K562 (cell line): ENCODE measurements around the gene PRR15L. TPM values are rescaled to one million over a fixed set of nuclear protein-coding genes. Genes with fewer than 3 reads are reported as not detected.

Source experiments
- ATAC-seq: fragments of 200-7000 bp; cut with Tn5 transposase; 3 replicates; pipeline ENCODE4 v1.9.1; 2020; ENCODE audit warnings: moderate library complexity
- BruUV-seq: library from RNA; stranded (reverse); fragments of 400-500 nt; replicated peaks from 2 replicates; lab custom pipeline; 2021; lab: Mats Ljungman, UMichigan
- CTCF ChIA-PET: fragments of 300-600 bp; formaldehyde crosslinking; extraction: SDS; loops from one replicate; lab custom pipeline; 2021; ENCODE audit warnings: low intra/inter-chr PET ratio; lab: Yijun Ruan, JAX
- POLR2A ChIA-PET: fragments of 300-600, 350-650 bp; sonication (Branson Sonifier 250); formaldehyde crosslinking; extraction: SDS; loops from one replicate; lab custom pipeline; 2021; ENCODE audit warnings: antibody characterized with exemption, inconsistent platforms; lab: Yijun Ruan, JAX
- DNase-seq, 4 experiments: peaks; one replicate each; pipeline versions ENCODE4 v3.0.0 to v3.0.0-alpha.2; 2011 to 2018; ENCODE audit warnings: low spot score in 3 of 4, mixed read lengths in 3 of 4; ENCODE audit errors: extremely low read depth in 1 of 4
- FAIRE-seq: peaks from 2 replicates; lab custom pipeline; 2011; peaks lifted over from hg19 to GRCh38; lab: Jason Lieb, UNC
- H2AFZ ChIP-seq: 2 replicates; pipeline ENCODE4 v1.6.0; 2011; ENCODE audit warnings: low read depth, low read length, control low read depth, inconsistent platforms
- H3K27ac ChIP-seq: fragments of 200-600 bp; 3 replicates; pipeline ENCODE4 v1.8.0; 2011; ENCODE audit warnings: low read depth, mild to moderate bottlenecking, control low read depth, inconsistent platforms, low read length, moderate library complexity, mixed read lengths; ENCODE audit errors: extremely low read depth
- H3K27me3 ChIP-seq, 2 experiments: fragments of 300-600 bp in 1 of 2; 2 replicates in 1 of 2; 3 replicates in 1 of 2; pipeline versions ENCODE4 v1.6.0 to v1.8.0; 2011; ENCODE audit warnings: inconsistent platforms in 2 of 2, low read length in 2 of 2, mild to moderate bottlenecking in 1 of 2, mixed read lengths in 1 of 2, moderate library complexity in 1 of 2; ENCODE audit not compliant: control insufficient read depth in 2 of 2, insufficient read depth in 2 of 2
- H3K36me3 ChIP-seq: fragments of 300-600 bp; 3 replicates; pipeline ENCODE4 v1.8.0; 2011; ENCODE audit warnings: mild to moderate bottlenecking, low read length, inconsistent platforms; ENCODE audit not compliant: control insufficient read depth, insufficient read depth
- H3K4me1 ChIP-seq, 2 experiments: fragments of 200-600 bp in 1 of 2; replicated peaks in 1 of 2; 2 replicates in 1 of 2; 3 replicates in 1 of 2; pipeline versions ENCODE4 v1.5.1 to v1.8.0; 2011; ENCODE audit warnings: inconsistent platforms in 2 of 2, low read length in 2 of 2, mild to moderate bottlenecking in 1 of 2, mixed read lengths in 1 of 2, moderate library complexity in 1 of 2; ENCODE audit not compliant: control insufficient read depth in 2 of 2, insufficient read depth in 2 of 2
- H3K4me2 ChIP-seq: 2 replicates; pipeline ENCODE4 v1.6.1; 2011; ENCODE audit warnings: low read length, control low read depth, inconsistent platforms, mixed read lengths; ENCODE audit not compliant: insufficient read depth
- H3K4me3 ChIP-seq: fragments of 200-600 bp; sonication (generic), shearing (Covaris generic); 2 replicates; pipeline ENCODE4 v1.5.1; 2016; ENCODE audit warnings: control low read depth, inconsistent platforms
- H3K79me2 ChIP-seq: fragments of 200-600 bp; 3 replicates; pipeline ENCODE4 v1.8.0; 2011; ENCODE audit warnings: low read length, inconsistent platforms; ENCODE audit not compliant: control insufficient read depth, insufficient read depth
- H3K9ac ChIP-seq, 2 experiments: 2 replicates each; pipeline versions ENCODE4 v1.6.0 to v1.6.1; 2011; ENCODE audit warnings: low read depth in 2 of 2, low read length in 2 of 2, control low read depth in 1 of 2, inconsistent platforms in 1 of 2, mild to moderate bottlenecking in 1 of 2, mixed read lengths in 1 of 2; ENCODE audit not compliant: insufficient read depth in 1 of 2
- H3K9me1 ChIP-seq: one replicate; pipeline ENCODE4 v1.6.0; 2011; ENCODE audit warnings: inconsistent platforms, mild to moderate bottlenecking, low read length, moderate library complexity; ENCODE audit not compliant: control insufficient read depth, insufficient read depth
- H3K9me3 ChIP-seq: replicated peaks from 2 replicates; pipeline ENCODE4 v1.5.1; 2011; ENCODE audit warnings: low read depth, low read length, inconsistent platforms; ENCODE audit not compliant: control insufficient read depth, insufficient read depth
- H4K20me1 ChIP-seq: replicated peaks from 2 replicates; pipeline ENCODE4 v1.6.1; 2011; ENCODE audit warnings: low read length, inconsistent platforms, mixed read lengths; ENCODE audit not compliant: control insufficient read depth, insufficient read depth
- CHD1 ChIP-seq: fragments of 200-600 bp; sonication (generic); IDR thresholded peaks from one replicate; pipeline ENCODE4 v1.6.1; 2012; ENCODE audit warnings: mild to moderate bottlenecking, moderate library complexity, low read length, inconsistent platforms
- EGR1 ChIP-seq: fragments of 450-650 bp; conservative IDR thresholded peaks from 2 replicates; pipeline ENCODE4 v1.6.1; 2017; ENCODE audit warnings: mild to moderate bottlenecking
- KDM1A ChIP-seq, 2 experiments: fragments of 450-650 bp; IDR thresholded peaks; 2 replicates each; pipeline ENCODE4 v1.6.1; 2016; ENCODE audit warnings: mild to moderate bottlenecking in 2 of 2
- MEIS2 ChIP-seq: fragments of 450-650 bp; IDR thresholded peaks from 2 replicates; pipeline ENCODE4 v1.6.1; 2014; ENCODE audit warnings: mild to moderate bottlenecking; ENCODE audit not compliant: partially characterized antibody
- PBX2 ChIP-seq, 2 experiments: IDR thresholded peaks in 1 of 2; conservative IDR thresholded peaks in 1 of 2; 2 replicates each; pipeline ENCODE4 v1.6.1; 2016; ENCODE audit warnings: low read depth in 2 of 2, mild to moderate bottlenecking in 1 of 2, missing compliant biosample characterization in 1 of 2, missing genetic modification characterization in 1 of 2, moderate library complexity in 1 of 2
- PKNOX1 ChIP-seq: fragments of 450-650 bp; IDR thresholded peaks from 2 replicates; pipeline ENCODE4 v1.6.1; 2016
- RCOR1 ChIP-seq, 2 experiments: IDR thresholded peaks; 2 replicates each; pipeline ENCODE4 v1.6.1; 2012; ENCODE audit warnings: low read depth in 2 of 2, low read length in 2 of 2, borderline replicate concordance in 1 of 2, improper control_type of control experiment in 1 of 2
- WGBS: fragments of 100-300 bp; shearing (Covaris generic); methylation state at CpG from one replicate; pipeline ENCODE4 v1.1.6; 2016; ENCODE audit warnings: low coverage, mixed read lengths; ENCODE audit not compliant: insufficient coverage; ENCODE audit errors: missing lambda C conversion rate; 5-methylcytosine and 5-hydroxymethylcytosine counted together
- in situ Hi-C: fragments of 300-500 bp; cut with MboI; formaldehyde crosslinking; loops from 4 replicates; pipeline ENCODE4 v1.15.0; 2018; ENCODE audit warnings: inconsistent platforms, mixed read lengths
- intact Hi-C: fragments of 100-400 bp; cut with micrococcal nuclease; formaldehyde crosslinking; loops from 2 replicates; pipeline ENCODE4 v1.14.2; 2022
- polyA plus RNA-seq, 8 experiments: library from polyadenylated mRNA; depleted of rRNA in 4 of 8; stranded (reverse) in 5 of 8; unstranded in 3 of 8; fragments of >200 nt; fragmentation: Nextera tagmentation in 2 of 8; fragmentation: Illumina TruSeq in 1 of 8; extraction: Ambion mirVana in 2 of 8; extraction: Trizol in 1 of 8; gene quantifications; 2 replicates each; pipeline versions ENCODE4 v1.2.1 to v1.2.3, GENCODE V29; 2011 to 2014; ENCODE audit warnings: inconsistent platforms in 1 of 8, missing spikeins in 1 of 8
- total RNA-seq, 7 experiments: library from RNA; depleted of rRNA in 6 of 7; stranded (reverse); fragments of >200 nt in 6 of 7; fragmentation: Illumina TruSeq in 2 of 7; extraction: Trizol in 2 of 7; gene quantifications; 2 replicates each; pipeline versions ENCODE4 v1.2.1 to v1.2.3, GENCODE V29; 2011 to 2021; ENCODE audit warnings: low replicate concordance in 1 of 7

Gene PRR15L
- total and polyA plus RNA-seq, 9 of the 15 experiments (the other 6 are each of a cell fraction or from before 2014, with no cell fraction given) = 0.03 TPM; not detected in 8

DNA sequence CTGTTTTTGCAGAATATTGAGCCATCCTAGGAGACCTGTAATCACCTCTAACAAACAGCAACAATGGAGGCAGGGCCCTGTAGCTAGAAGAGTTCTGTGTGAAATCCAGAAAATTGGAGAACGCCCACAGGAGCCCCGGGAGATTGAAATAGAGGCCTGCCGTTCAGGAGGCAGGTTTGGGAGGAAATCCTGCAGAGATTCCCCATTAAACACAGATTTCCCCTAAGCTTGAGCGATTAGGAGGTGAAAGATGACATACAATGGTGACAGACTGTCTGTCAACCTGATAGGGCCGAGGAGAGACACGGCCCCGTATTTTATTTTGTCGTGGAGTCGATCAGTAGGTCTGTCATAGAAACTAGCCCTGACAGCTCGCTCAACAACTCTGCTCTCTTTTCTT is 31.5 kb upstream of the PRR15L start:
- H3K9me3 ChIP-seq = no peaks in the 10 kb centered on the region
- POLR2A ChIA-PET = interaction anchor here (0.6 to 1.2 kb wide), 5 partner anchors 10 to 94 kb away, joined by 3 read pairs; partner anchors contain the start of gene SP2
- TF ChIP-seq MEIS2 (peak; percentile 70), PBX2 (CRISPR knock-in tag; IDR thresholded peaks at IDR 0.05; ENCODE audit: low read depth) (no peak), PBX2 (tag; conservative IDR thresholded peaks at IDR 0.05; ENCODE audit: low read depth) (peak; percentile 78), RCOR1 (IDR thresholded peaks at IDR 0.05; ENCODE audit: borderline replicate concordance in 1 of 2, low read depth in 2 of 2, low read length in 2 of 2) (0 out of 4 replicates have a peak, but pooled peaks of 1 of the 2 experiments have one; percentile 40), EGR1 (no peak), KDM1A (IDR thresholded peaks at IDR 0.05) (peak; percentile 65 to 77), PKNOX1 (peak; percentile 46), CHD1 (no peak)
- H3K27ac ChIP-seq = no peak overlapping the region
- H3K9me1 ChIP-seq = no peaks in the 10 kb centered on the region
- H3K4me1 ChIP-seq = peaks cover 20 to 29% of the 10 kb centered on the region in 2 experiments
- no peaks in the 10 kb centered on the region for H4K20me1 ChIP-seq
- intact Hi-C loops = no loop called here
- no peaks in the 10 kb centered on the region for H3K27me3 ChIP-seq
- H3K36me3 ChIP-seq = peaks cover 2% of the 10 kb centered on the region; the same call in 1 of the 3 replicates
- WGBS = 41% methylated on average over 10 of the region's 10 CpGs
- H3K9ac ChIP-seq = no peak overlapping the region
- no peak overlapping the region for H3K4me2 ChIP-seq
- in situ Hi-C loops = no loop called here
- DNase-seq (no peak), FAIRE-seq (no peak), ATAC-seq (no peak)
- H3K79me2 ChIP-seq = no peaks in the 10 kb centered on the region
- H3K4me3 ChIP-seq = no peak overlapping the region
- CTCF ChIA-PET = no interaction called here
- no TSS peak for BruUV-seq
- no peak overlapping the region for H2AFZ ChIP-seq
